Neural cell (in vitro differentiated cells): Measurements from ENCODE around the gene PFKP.

Source experiments
- CTCF ChIP-seq: fragments of 450-650 bp; IDR thresholded peaks from 2 replicates; pipeline ENCODE4 v1.5.1; 2014; ENCODE audit warnings: antibody characterized with exemption, mild to moderate bottlenecking, moderate library complexity; ENCODE audit not compliant: poor library complexity, severe bottlenecking
- EP300 ChIP-seq: fragments of 450-650 bp; conservative IDR thresholded peaks from 2 replicates; pipeline ENCODE4 v1.6.1; 2014; ENCODE audit warnings: antibody characterized with exemption, mild to moderate bottlenecking, moderate library complexity; ENCODE audit not compliant: poor library complexity, severe bottlenecking
- MXI1 ChIP-seq: fragments of 450-650 bp; conservative IDR thresholded peaks from 2 replicates; pipeline ENCODE4 v1.6.1; 2014; ENCODE audit warnings: antibody characterized with exemption, mild to moderate bottlenecking; ENCODE audit not compliant: poor library complexity, severe bottlenecking
- POLR2AphosphoS5 ChIP-seq: IDR thresholded peaks from 2 replicates; pipeline ENCODE4 v1.6.1; 2012
- RAD21 ChIP-seq: fragments of 450-650 bp; conservative IDR thresholded peaks from 2 replicates; pipeline ENCODE4 v1.6.1; 2014; ENCODE audit warnings: antibody characterized with exemption, mild to moderate bottlenecking, moderate library complexity
- SMC3 ChIP-seq: fragments of 450-650 bp; conservative IDR thresholded peaks from 2 replicates; pipeline ENCODE4 v1.6.1; 2014; ENCODE audit warnings: antibody characterized with exemption, mild to moderate bottlenecking, moderate library complexity; ENCODE audit not compliant: poor library complexity

GRCh38 chr10:3062502-3063186 lies 4.7 kb upstream of the PFKP start:
- TF ChIP-seq POLR2AphosphoS5 (no peak), CTCF (no peak), MXI1 (no peak), EP300 (no peak), SMC3 (no peak), RAD21 (no peak)
